Sigmoid colon (tissue), 7 donors: ENCODE measurements around the gene OBSL1. TPM values are rescaled to one million over a fixed set of nuclear protein-coding genes. Genes with fewer than 3 reads are reported as not detected.

Experiments
- DNase-seq: peaks from one replicate; pipeline ENCODE4 v3.0.0-alpha.2; 2019
- H3K27ac ChIP-seq, 4 donors: fragments of 200-600 bp; sonication (generic); one replicate each; pipeline ENCODE4 v1.5.1; 2016 to 2019; ENCODE audit warnings: mild to moderate bottlenecking in 1 of 4
- H3K27me3 ChIP-seq, 3 donors: fragments of 200-600 bp; sonication (generic); one replicate each; pipeline ENCODE4 v1.5.1; 2019; ENCODE audit warnings: mild to moderate bottlenecking in 1 of 3
- H3K36me3 ChIP-seq, 4 donors: fragments of 200-600 bp; sonication (generic); one replicate each; pipeline ENCODE4 v1.5.1; 2016 to 2019
- H3K4me1 ChIP-seq, 4 donors: fragments of 200-600 bp; sonication (generic); one replicate each; pipeline ENCODE4 v1.5.1; 2017 to 2019
- H3K4me3 ChIP-seq, 4 donors: fragments of 200-600 bp; sonication (generic); one replicate each; pipeline ENCODE4 v1.5.1; 2017 to 2019; ENCODE audit warnings: mild to moderate bottlenecking in 2 of 4, moderate library complexity in 1 of 4
- H3K9me3 ChIP-seq, 4 donors: fragments of 200-600 bp in 3 of 4; sonication (generic) in 3 of 4; one replicate each; pipeline versions ENCODE4 v1.5.1 to v1.6.1; 2013 to 2019
- CTCF ChIP-seq, 4 experiments: fragments of 450-650 bp in 3 of 4; fragments of 200-600 bp in 1 of 4; IDR thresholded peaks; one replicate each; pipeline ENCODE4 v1.5.1; 2016 to 2019; ENCODE audit warnings: antibody characterized with exemption in 4 of 4, mild to moderate bottlenecking in 3 of 4, moderate library complexity in 2 of 4
- EP300 ChIP-seq, 4 donors: sonication (generic); formaldehyde crosslinking; IDR thresholded peaks; one replicate each; pipeline ENCODE4 v1.6.1; 2017; ENCODE audit warnings: antibody characterized with exemption in 4 of 4
- POLR2A ChIP-seq, 2 donors: fragments of 450-650 bp; IDR thresholded peaks; one replicate each; pipeline ENCODE4 v1.6.1; 2016; ENCODE audit warnings: antibody characterized with exemption in 2 of 2, mild to moderate bottlenecking in 2 of 2, moderate library complexity in 2 of 2
- POLR2AphosphoS5 ChIP-seq, 4 donors: sonication (generic); formaldehyde crosslinking; IDR thresholded peaks; one replicate each; pipeline ENCODE4 v1.6.1; 2017; ENCODE audit warnings: antibody characterized with exemption in 4 of 4
- WGBS, 2 donors: extraction: QIAGEN DNeasy Blood & Tissue Kit; methylation state at CpG; one replicate each; pipeline ENCODE4 v1.1.7; 2013; 5-methylcytosine and 5-hydroxymethylcytosine counted together
- intact Hi-C: fragments of 100-400 bp; cut with DNase I; formaldehyde crosslinking; loops from one replicate; pipeline ENCODE4 v1.15.1; 2023
- polyA plus RNA-seq, 3 donors: library from polyadenylated mRNA; stranded (reverse); fragments of 200-250 nt; gene quantifications; one replicate each; pipeline ENCODE4 v1.2.3, GENCODE V29; 2013
- total RNA-seq, 4 donors: library from RNA; depleted of rRNA; stranded (reverse); fragments of >200 nt; gene quantifications; one replicate each; pipeline ENCODE4 v1.1.0, GENCODE V29; 2016
- donor health status: healthy with polysubstance abuse.
- donor health status: Bipolar disorder and iron deficiency.
- donor health status: healthy.

Gene OBSL1
- total and polyA plus RNA-seq, 7 donors = 2.8 to 83.6 (median 34.6) TPM

DNA sequence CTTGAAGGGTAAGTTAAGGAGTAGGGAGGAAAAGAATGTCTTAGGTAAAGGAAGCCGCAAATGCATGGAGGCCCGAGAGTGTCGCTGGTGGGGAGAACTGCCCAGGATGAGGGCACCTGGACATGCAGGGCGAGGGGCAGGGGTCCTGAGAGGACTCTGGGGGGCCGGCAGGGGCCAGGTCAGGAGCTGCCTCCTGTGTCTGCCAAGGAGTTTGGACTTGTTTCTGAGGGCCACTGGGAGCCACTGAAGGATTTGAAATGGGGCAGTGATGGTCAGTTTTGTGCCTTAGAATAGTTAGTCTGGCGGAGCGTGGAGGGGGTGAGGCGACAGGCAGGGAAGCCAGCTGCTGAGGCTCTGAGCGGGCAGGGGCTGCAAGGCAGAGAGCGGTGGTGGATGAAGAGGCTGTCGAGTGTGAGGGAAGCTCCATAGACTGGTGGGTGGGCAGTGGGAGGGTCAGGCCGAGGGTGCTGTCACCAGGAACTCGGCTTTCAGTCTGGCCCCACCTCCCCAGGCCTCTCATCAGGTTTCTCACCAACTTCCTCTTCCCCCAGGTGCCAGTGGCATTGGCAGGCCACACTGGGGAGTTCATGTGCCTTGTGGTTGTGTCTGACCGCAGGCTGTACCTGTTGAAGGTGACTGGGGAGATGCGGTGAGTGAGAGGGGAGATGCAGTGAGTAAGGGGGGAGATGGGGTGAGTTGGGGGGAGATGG is 41.4 kb upstream of the OBSL1 start:
- DNase-seq = peak; percentile 65
- no peaks in the 10 kb centered on the region for H3K9me3 ChIP-seq
- WGBS, 2 donors = 72 to 89% methylated on average over 15 of the region's 15 CpGs
- no peak for TF ChIP-seq EP300 (IDR thresholded peaks at IDR 0.05)
- no peak for TF ChIP-seq POLR2AphosphoS5 (IDR thresholded peaks at IDR 0.05)
- no peak for TF ChIP-seq POLR2A (IDR thresholded peaks at IDR 0.05)
- TF ChIP-seq CTCF (IDR thresholded peaks at IDR 0.05) = no peak
- no peak overlapping the region for H3K27ac ChIP-seq
- H3K4me3 ChIP-seq = no peak overlapping the region
- no peaks in the 10 kb centered on the region for H3K4me1 ChIP-seq
- no peaks in the 10 kb centered on the region for H3K27me3 ChIP-seq
- intact Hi-C loops = no loop called here
- peaks cover 0 to 76% (median 24%) of the 10 kb centered on the region in 4 donors for H3K36me3 ChIP-seq

- intact Hi-C loops = no loop called here
- H3K27ac ChIP-seq = no peak overlapping the region
- no peak for DNase-seq
- no peaks in the 10 kb centered on the region for H3K9me3 ChIP-seq
- H3K27me3 ChIP-seq = no peaks in the 10 kb centered on the region
- H3K4me1 ChIP-seq = no peaks in the 10 kb centered on the region
- WGBS, 2 donors = 80 to 81% methylated on average over 12 of the region's 12 CpGs
- TF ChIP-seq CTCF (IDR thresholded peaks at IDR 0.05) (no peak), POLR2AphosphoS5 (IDR thresholded peaks at IDR 0.05) (no peak), EP300 (IDR thresholded peaks at IDR 0.05) (no peak), POLR2A (IDR thresholded peaks at IDR 0.05) (no peak)
- peaks cover 0 to 83% (median 31%) of the 10 kb centered on the region in 4 donors for H3K36me3 ChIP-seq
- no peak overlapping the region for H3K4me3 ChIP-seq
Measured at GRCh38 chr2:219611866-219612576, 40.7 kb upstream of the OBSL1 start.

GRCh38 chr2:219611306-219611705 is 40.0 kb upstream of the OBSL1 start:
- Histone ChIP-seq H3K4me3 (no peak overlapping the region), H3K36me3 (peaks cover 0 to 90% (median 39%) of the 10 kb centered on the region in 4 donors), H3K27ac (no peak overlapping the region), H3K9me3 (no peaks in the 10 kb centered on the region), H3K4me1 (no peaks in the 10 kb centered on the region), H3K27me3 (no peaks in the 10 kb centered on the region)
- no peak for TF ChIP-seq CTCF (IDR thresholded peaks at IDR 0.05)
- no peak for TF ChIP-seq EP300 (IDR thresholded peaks at IDR 0.05)
- no peak for TF ChIP-seq POLR2A (IDR thresholded peaks at IDR 0.05)
- no peak for TF ChIP-seq POLR2AphosphoS5 (IDR thresholded peaks at IDR 0.05)
- 92 to 94% methylated on average over 9 of the region's 9 CpGs for WGBS, 2 donors
- DNase-seq = no peak
- intact Hi-C loops = no loop called here

GRCh38 chr2:219609149-219609750 is 37.9 kb upstream of the OBSL1 start:
- intact Hi-C loops = no loop called here
- no peak for DNase-seq
- no peaks in the 10 kb centered on the region for H3K27me3 ChIP-seq
- H3K4me3 ChIP-seq = no peak overlapping the region
- no peaks in the 10 kb centered on the region for H3K9me3 ChIP-seq
- H3K4me1 ChIP-seq = no peaks in the 10 kb centered on the region
- peak overlapping the region in 1 of 4 donors; percentile 60 for H3K27ac ChIP-seq
- H3K36me3 ChIP-seq = peaks cover 0 to 91% (median 49%) of the 10 kb centered on the region in 4 donors
- 90 to 94% methylated on average over 13 of the region's 13 CpGs for WGBS, 2 donors
- TF ChIP-seq POLR2AphosphoS5 (IDR thresholded peaks at IDR 0.05) (no peak), POLR2A (IDR thresholded peaks at IDR 0.05) (no peak), CTCF (IDR thresholded peaks at IDR 0.05) (no peak), EP300 (IDR thresholded peaks at IDR 0.05) (no peak)
